CD4-positive, alpha-beta T cell (primary cell): Measurements from ENCODE around the gene C6orf89. TPM values are rescaled to one million over a fixed set of nuclear protein-coding genes. Genes with fewer than 3 reads are reported as not detected.

ENCODE experiments used
- ATAC-seq: fragments of 200-7000 bp; cut with Tn5 transposase; one replicate; pipeline ENCODE4 v1.10.0; 2022; ENCODE audit warnings: mild to moderate bottlenecking; ENCODE audit not compliant: poor library complexity
- CTCF ChIA-PET: fragments of 350-600 bp; sonication (Branson Sonifier 250); formaldehyde crosslinking; loops from one replicate; lab custom pipeline; 2021; ENCODE audit warnings: antibody characterized with exemption, inconsistent platforms; lab: Charles Lee
- POLR2A ChIA-PET: fragments of 350-600 bp; sonication (Branson Sonifier 250); formaldehyde crosslinking; loops from one replicate; lab custom pipeline; 2021; ENCODE audit warnings: antibody characterized with exemption, inconsistent platforms; lab: Charles Lee
- DNase-seq, 14 experiments: peaks; one replicate each; pipeline ENCODE4 v3.0.0-alpha.2; 2013 to 2020; ENCODE audit warnings: mixed read lengths in 2 of 14
- H3K27ac ChIP-seq, 2 donors: one replicate each; pipeline versions ENCODE4 v1.5.1 to v1.7.0; 2013; ENCODE audit warnings: low read length in 2 of 2, low read depth in 1 of 2, mild to moderate bottlenecking in 1 of 2
- H3K27me3 ChIP-seq, 2 experiments: 1 replicate in 1 of 2; 2 replicates in 1 of 2; pipeline versions ENCODE4 v1.6.1 to v1.7.0; 2013; ENCODE audit warnings: low read length in 2 of 2, control low read depth in 1 of 2, mild to moderate bottlenecking in 1 of 2, moderate library complexity in 1 of 2; ENCODE audit not compliant: insufficient read depth in 2 of 2, control insufficient read depth in 1 of 2
- H3K36me3 ChIP-seq: one replicate; pipeline ENCODE4 v1.6.1; 2013; ENCODE audit warnings: low read length, control low read depth; ENCODE audit not compliant: insufficient read depth
- H3K4me1 ChIP-seq: one replicate; pipeline ENCODE4 v1.6.1; 2013; ENCODE audit warnings: low read length, control low read depth; ENCODE audit not compliant: insufficient read depth
- H3K4me3 ChIP-seq: one replicate; pipeline ENCODE4 v1.5.1; 2013; ENCODE audit warnings: mild to moderate bottlenecking, low read length, moderate library complexity
- H3K9me3 ChIP-seq, 2 experiments: 1 replicate in 1 of 2; 2 replicates in 1 of 2; pipeline versions ENCODE4 v1.6.1 to v1.7.0; 2013; ENCODE audit warnings: low read length in 2 of 2, mild to moderate bottlenecking in 2 of 2, control low read depth in 1 of 2, moderate library complexity in 1 of 2; ENCODE audit not compliant: control insufficient read depth in 1 of 2, insufficient read depth in 1 of 2
- H3K27ac Mint-ChIP-seq: one replicate; pipeline ENCODE4 v1.8.0; 2020; ENCODE audit warnings: mixed read lengths
- H3K27me3 Mint-ChIP-seq: one replicate; pipeline ENCODE4 v1.8.0; 2021; ENCODE audit warnings: mixed read lengths
- H3K36me3 Mint-ChIP-seq: one replicate; pipeline ENCODE4 v1.8.0; 2021; ENCODE audit warnings: low read depth, mixed read lengths
- H3K4me1 Mint-ChIP-seq: one replicate; pipeline ENCODE4 v1.8.0; 2021; ENCODE audit warnings: low read depth, mixed read lengths
- H3K4me3 Mint-ChIP-seq: one replicate; pipeline ENCODE4 v1.8.0; 2020; ENCODE audit warnings: mild to moderate bottlenecking, mixed read lengths
- H3K9me3 Mint-ChIP-seq: one replicate; pipeline ENCODE4 v1.8.0; 2020; ENCODE audit warnings: mixed read lengths
- CTCF ChIP-seq: fragments of 200-600 bp; IDR thresholded peaks from one replicate; pipeline ENCODE4 v1.8.0; 2022; ENCODE audit warnings: antibody characterized with exemption, mild to moderate bottlenecking
- intact Hi-C, 2 experiments: fragments of 100-400 bp; cut with DNase I in 1 of 2; cut with micrococcal nuclease in 1 of 2; formaldehyde crosslinking; loops; one replicate each; pipeline versions ENCODE4 v1.15.1 to v1.9.0; 2023 to 2025; cut with DNase I, micrococcal nuclease
- total RNA-seq, 174 experiments: library from RNA in 2 of 174; stranded (reverse) in 2 of 174; gene quantifications; one replicate each; pipeline ENCODE4 v1.2.3 and lab custom pipeline; 2021 to 2026

The C6orf89 gene
- total RNA-seq, 2 experiments from 2014 or later = 23.7 to 24.0 TPM

- Mint-ChIP-seq H3K9me3 (no peaks in the 10 kb centered on the region), H3K27me3 (no peaks in the 10 kb centered on the region), H3K4me3 (no peak overlapping the region), H3K36me3 (peaks cover 63% of the 10 kb centered on the region), H3K4me1 (peaks cover 5% of the 10 kb centered on the region), H3K27ac (no peak overlapping the region)
- H3K36me3 ChIP-seq = peaks cover 57% of the 10 kb centered on the region
- peaks cover 7% of the 10 kb centered on the region for H3K4me1 ChIP-seq
- POLR2A ChIA-PET = no interaction called here
- no peaks in the 10 kb centered on the region for H3K9me3 ChIP-seq
- no peak overlapping the region for H3K4me3 ChIP-seq
- intact Hi-C loops = no loop called here
- ATAC-seq (no peak), DNase-seq (no peak)
- TF ChIP-seq CTCF = no peak
- no peaks in the 10 kb centered on the region for H3K27me3 ChIP-seq
- no peak overlapping the region for H3K27ac ChIP-seq
- CTCF ChIA-PET = no interaction called here
Observed at GRCh38 chr6:36924131-36924530, 38.4 kb downstream of the C6orf89 start.

GRCh38 chr6:36924778-36925374 lies 39.1 kb downstream of the C6orf89 start:
- ATAC-seq = no peak
- Mint-ChIP-seq H3K27ac (no peak overlapping the region), H3K4me1 (peaks cover 5% of the 10 kb centered on the region), H3K36me3 (peaks cover 56% of the 10 kb centered on the region), H3K27me3 (no peaks in the 10 kb centered on the region), H3K9me3 (no peaks in the 10 kb centered on the region), H3K4me3 (no peak overlapping the region)
- Histone ChIP-seq H3K27me3 (no peaks in the 10 kb centered on the region), H3K27ac (no peak overlapping the region), H3K4me1 (peaks cover 7% of the 10 kb centered on the region), H3K4me3 (no peak overlapping the region), H3K36me3 (peaks cover 49% of the 10 kb centered on the region), H3K9me3 (no peaks in the 10 kb centered on the region)
- POLR2A ChIA-PET = no interaction called here
- intact Hi-C loops = no loop called here
- TF ChIP-seq CTCF = no peak
- CTCF ChIA-PET = no interaction called here
- DNase-seq = no peak

GRCh38 chr6:36925809-36926208 lies 40.1 kb downstream of the C6orf89 start:
- H3K27me3 ChIP-seq = no peaks in the 10 kb centered on the region
- H3K36me3 ChIP-seq = peaks cover 40% of the 10 kb centered on the region
- Mint-ChIP-seq H3K4me3 (no peak overlapping the region), H3K36me3 (peaks cover 46% of the 10 kb centered on the region), H3K27ac (no peak overlapping the region), H3K4me1 (peaks cover 5% of the 10 kb centered on the region), H3K9me3 (no peaks in the 10 kb centered on the region), H3K27me3 (no peaks in the 10 kb centered on the region)
- TF ChIP-seq CTCF = no peak
- no peaks in the 10 kb centered on the region for H3K9me3 ChIP-seq
- ChIA-PET CTCF (no interaction called here), POLR2A (no interaction called here)
- H3K4me1 ChIP-seq = peaks cover 7% of the 10 kb centered on the region
- no peak overlapping the region for H3K4me3 ChIP-seq
- intact Hi-C loops = no loop called here
- no peak overlapping the region for H3K27ac ChIP-seq
- ATAC-seq (no peak), DNase-seq (no peak)
